OCI-LY3 (cell line): ENCODE data around the gene NPHP3.

Experiments used
- H2AFZ ChIP-seq: fragments of 200-600, 300-600 bp; shearing (Covaris generic); 2 replicates; pipeline ENCODE4 v1.6.0; 2014; ENCODE audit warnings: antibody characterized with exemption, low read depth, low read length
- H3K27ac ChIP-seq: fragments of 200-600, 300-600 bp; sonication (generic); 2 replicates; pipeline ENCODE4 v1.5.1; 2014; ENCODE audit warnings: mild to moderate bottlenecking, low read length, moderate library complexity, mixed read lengths
- H3K27me3 ChIP-seq: fragments of 200-600, 300-600 bp; sonication (generic); 2 replicates; pipeline ENCODE4 v1.6.1; 2014; ENCODE audit warnings: low read depth, low read length, mixed read lengths
- H3K36me3 ChIP-seq: fragments of 200-600, 300-600 bp; sonication (generic); replicated peaks from 2 replicates; pipeline ENCODE3; 2014; ENCODE audit warnings: low read depth, low read length, mixed read lengths
- H3K4me1 ChIP-seq: fragments of 300-600, 200-600 bp; sonication (generic); 2 replicates; pipeline ENCODE4 v1.6.1; 2014; ENCODE audit warnings: low read length, mixed read lengths
- H3K4me2 ChIP-seq: fragments of 200-600, 300-600 bp; sonication (generic); 2 replicates; pipeline ENCODE4 v1.6.1; 2014; ENCODE audit warnings: low read length, mixed read lengths
- H3K4me3 ChIP-seq: fragments of 300-600, 200-600 bp; sonication (generic); 2 replicates; pipeline ENCODE4 v1.5.1; 2014; ENCODE audit warnings: antibody characterized with exemption, mild to moderate bottlenecking, low read length, moderate library complexity
- H3K79me2 ChIP-seq: fragments of 300-600, 200-600 bp; shearing (Covaris generic); 2 replicates; pipeline ENCODE4 v1.6.1; 2014; ENCODE audit warnings: mild to moderate bottlenecking, low read length, mixed read lengths
- H3K9ac ChIP-seq: fragments of 300-600, 200-600 bp; shearing (Covaris generic); 2 replicates; pipeline ENCODE4 v1.6.0; 2014; ENCODE audit warnings: mild to moderate bottlenecking, low read length, moderate library complexity
- H3K9me3 ChIP-seq: fragments of 200-600, 300-600 bp; shearing (Covaris generic); 2 replicates; pipeline ENCODE4 v1.6.1; 2014; ENCODE audit warnings: low read length, mixed read lengths; ENCODE audit not compliant: insufficient read depth
- H4K20me1 ChIP-seq: fragments of 200-600, 300-600 bp; sonication (generic); 2 replicates; pipeline ENCODE4 v1.6.1; 2016; ENCODE audit warnings: low read length, mixed read lengths; ENCODE audit not compliant: insufficient read depth
- CTCF ChIP-seq: fragments of 200-600, 300-600 bp; sonication (generic); IDR thresholded peaks from 2 replicates; pipeline ENCODE4 v1.5.1; 2014; ENCODE audit warnings: antibody characterized with exemption, low read length, low read depth
- EZH2phosphoT487 ChIP-seq: fragments of 200-600 bp; shearing (Covaris generic); IDR thresholded peaks from 2 replicates; pipeline ENCODE4 v1.6.1; 2018; ENCODE audit warnings: antibody characterized with exemption, mixed run types, low read depth

The NPHP3 gene

GRCh38 chr3:132654190-132654589 lies 68.0 kb downstream of the NPHP3 start:
- no peak overlapping the region for H2AFZ ChIP-seq
- H3K27ac ChIP-seq: no peak overlapping the region
- peaks cover 10% of the 10 kb centered on the region for H3K79me2 ChIP-seq
- no peaks in the 10 kb centered on the region for H3K9me3 ChIP-seq
- H3K4me2 ChIP-seq: no peak overlapping the region
- TF ChIP-seq EZH2phosphoT487: no peak
- H3K36me3 ChIP-seq: no peaks in the 10 kb centered on the region
- no peaks in the 10 kb centered on the region for H3K27me3 ChIP-seq
- H3K4me1 ChIP-seq: peaks cover 14% of the 10 kb centered on the region
- no peaks in the 10 kb centered on the region for H4K20me1 ChIP-seq
- no peak overlapping the region for H3K4me3 ChIP-seq
- no peak overlapping the region for H3K9ac ChIP-seq

- H3K4me1 ChIP-seq: peaks cover 6% of the 10 kb centered on the region; the same call in 1 of the 2 replicates
- H4K20me1 ChIP-seq: no peaks in the 10 kb centered on the region
- H3K36me3 ChIP-seq: no peaks in the 10 kb centered on the region
- no peaks in the 10 kb centered on the region for H3K27me3 ChIP-seq
- no peak overlapping the region for H3K4me2 ChIP-seq
- no peaks in the 10 kb centered on the region for H3K9me3 ChIP-seq
- no peak overlapping the region for H3K27ac ChIP-seq
- H3K9ac ChIP-seq: no peak overlapping the region
- H3K79me2 ChIP-seq: no peaks in the 10 kb centered on the region
- no peak overlapping the region for H2AFZ ChIP-seq
- TF ChIP-seq EZH2phosphoT487 (no peak), CTCF (no peak)
- H3K4me3 ChIP-seq: no peak overlapping the region
These were observed 69.5 kb downstream of the NPHP3 start for GRCh38 chr3:132652640-132653270.

- no peaks in the 10 kb centered on the region for H3K27me3 ChIP-seq
- H3K79me2 ChIP-seq: no peaks in the 10 kb centered on the region
- no peak overlapping the region for H2AFZ ChIP-seq
- no peak overlapping the region for H3K9ac ChIP-seq
- H3K4me3 ChIP-seq: no peak overlapping the region
- H4K20me1 ChIP-seq: 0 out of 2 replicates have a peak, but pooled peaks cover 5% of the 10 kb centered on the region
- no peaks in the 10 kb centered on the region for H3K9me3 ChIP-seq
- TF ChIP-seq EZH2phosphoT487 (no peak), CTCF (no peak)
- no peaks in the 10 kb centered on the region for H3K36me3 ChIP-seq
- no peak overlapping the region for H3K27ac ChIP-seq
- H3K4me2 ChIP-seq: no peak overlapping the region
- peaks cover 6% of the 10 kb centered on the region; the same call in 1 of the 2 replicates for H3K4me1 ChIP-seq
These were observed 72.1 kb downstream of the NPHP3 start for GRCh38 chr3:132650153-132650552.

- Histone ChIP-seq H3K27me3 (no peaks in the 10 kb centered on the region), H3K36me3 (no peaks in the 10 kb centered on the region), H3K4me2 (no peak overlapping the region), H3K9me3 (no peaks in the 10 kb centered on the region), H2AFZ (no peak overlapping the region), H3K4me1 (peaks cover 2% of the 10 kb centered on the region; the same call in 1 of the 2 replicates), H3K79me2 (no peaks in the 10 kb centered on the region), H3K9ac (no peak overlapping the region), H3K27ac (no peak overlapping the region), H4K20me1 (0 out of 2 replicates have a peak, but pooled peaks cover 5% of the 10 kb centered on the region), H3K4me3 (no peak overlapping the region)
- TF ChIP-seq CTCF (no peak), EZH2phosphoT487 (no peak)
These were observed 77.2 kb downstream of the NPHP3 start for GRCh38 chr3:132645058-132645457.
